Activated naive CD4-positive, alpha-beta T cell treated with anti-CD3 and anti-CD28 coated beads, Interleukin-2, amount 50 U/mL, for 24 hours (primary cell): Measurements from ENCODE around the gene LNX1.

Experiments used
- H3K27ac Mint-ChIP-seq: one replicate; pipeline ENCODE4 v1.8.0; 2021; ENCODE audit warnings: mild to moderate bottlenecking, mixed read lengths
- H3K27me3 Mint-ChIP-seq: one replicate; pipeline ENCODE4 v1.8.0; 2021; ENCODE audit warnings: mixed read lengths
- H3K36me3 Mint-ChIP-seq: one replicate; pipeline ENCODE4 v1.8.0; 2021; ENCODE audit warnings: mixed read lengths
- H3K4me1 Mint-ChIP-seq: one replicate; pipeline ENCODE4 v1.8.0; 2021; ENCODE audit warnings: mixed read lengths
- H3K4me3 Mint-ChIP-seq: one replicate; pipeline ENCODE4 v1.8.0; 2021; ENCODE audit warnings: mild to moderate bottlenecking, mixed read lengths
- H3K9me3 Mint-ChIP-seq: one replicate; pipeline ENCODE4 v1.8.0; 2021; ENCODE audit warnings: mixed read lengths

The LNX1 gene

DNA sequence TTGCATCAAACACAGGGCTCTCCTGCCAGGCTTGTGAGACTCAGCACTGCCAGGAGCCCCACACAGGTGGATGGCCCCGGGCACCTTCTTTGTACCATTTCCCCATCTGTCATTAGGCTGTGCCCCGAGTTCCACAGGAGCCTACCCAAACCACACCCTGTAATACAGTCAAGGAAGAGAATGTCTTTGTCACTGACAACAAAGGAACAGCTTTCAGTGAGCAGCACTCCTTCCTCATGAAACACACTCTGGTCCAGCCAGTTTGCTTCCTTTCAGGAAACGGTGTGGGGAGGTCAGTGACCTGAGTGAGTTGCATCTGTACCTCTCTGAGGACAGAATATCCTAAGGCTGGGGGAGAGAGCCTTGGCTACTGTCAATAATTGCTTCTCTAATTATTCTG, 53.7 kb downstream of the LNX1 start:
- H3K4me3 Mint-ChIP-seq: no peak overlapping the region
- no peaks in the 10 kb centered on the region for H3K36me3 Mint-ChIP-seq
- H3K9me3 Mint-ChIP-seq: no peaks in the 10 kb centered on the region
- H3K27me3 Mint-ChIP-seq: peaks cover 7% of the 10 kb centered on the region
- no peaks in the 10 kb centered on the region for H3K4me1 Mint-ChIP-seq
- no peak overlapping the region for H3K27ac Mint-ChIP-seq

GRCh38 chr4:53536328-53536727, 55.0 kb downstream of the LNX1 start:
- Mint-ChIP-seq H3K27me3 (peaks cover 7% of the 10 kb centered on the region), H3K4me3 (no peak overlapping the region), H3K27ac (no peak overlapping the region)

DNA sequence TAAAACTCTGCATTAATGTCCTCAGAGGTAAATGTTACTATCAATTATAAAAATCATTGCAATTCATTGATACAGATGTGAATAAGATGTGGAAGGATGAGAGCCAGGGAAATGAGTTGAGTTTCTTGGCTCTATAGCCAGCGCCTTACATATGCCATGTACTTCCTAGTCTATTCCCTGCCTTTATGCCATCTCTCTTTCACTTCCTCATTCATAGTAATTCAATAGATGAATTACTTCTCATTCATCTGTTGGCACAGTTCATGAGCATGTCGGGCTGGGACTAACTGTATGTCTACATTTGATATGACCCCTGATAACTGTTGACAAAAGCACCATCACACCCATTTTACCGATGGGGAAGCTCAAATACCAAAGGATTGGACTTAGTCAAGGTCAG, 55.7 kb downstream of the LNX1 start:
- Mint-ChIP-seq H3K27me3 (peaks cover 7% of the 10 kb centered on the region), H3K36me3 (no peaks in the 10 kb centered on the region), H3K4me3 (no peak overlapping the region), H3K9me3 (no peaks in the 10 kb centered on the region), H3K27ac (no peak overlapping the region), H3K4me1 (no peaks in the 10 kb centered on the region)

More at GRCh38 chr4:53536328-53536727, 55.0 kb downstream of the LNX1 start:
- Mint-ChIP-seq H3K36me3 (no peaks in the 10 kb centered on the region), H3K4me1 (no peaks in the 10 kb centered on the region), H3K9me3 (no peaks in the 10 kb centered on the region)

- Mint-ChIP-seq H3K4me3 (no peak overlapping the region), H3K27ac (no peak overlapping the region), H3K9me3 (no peaks in the 10 kb centered on the region), H3K27me3 (peaks cover 7% of the 10 kb centered on the region), H3K36me3 (no peaks in the 10 kb centered on the region), H3K4me1 (no peaks in the 10 kb centered on the region)
Measured at GRCh38 chr4:53534684-53535083, 56.6 kb downstream of the LNX1 start.

DNA sequence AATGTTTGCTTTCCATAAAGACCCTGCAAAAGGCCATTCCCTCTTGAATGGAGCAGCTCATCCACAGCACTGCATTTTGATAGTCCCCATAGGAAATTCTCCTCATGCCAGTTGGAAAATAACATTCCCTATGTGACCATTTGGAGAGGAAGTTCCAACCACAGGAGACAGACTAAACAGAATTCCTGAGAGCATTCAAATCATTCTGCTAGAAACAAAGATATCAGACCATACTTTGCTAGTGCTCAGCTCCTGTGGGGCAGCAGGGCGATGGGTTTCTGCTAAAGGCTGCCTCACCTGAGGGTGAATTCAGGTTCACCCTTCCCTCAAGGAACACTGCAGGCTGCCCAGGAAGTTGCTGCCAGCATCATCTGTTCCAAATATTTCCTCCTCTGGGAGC, 58.8 kb downstream of the LNX1 start:
- no peaks in the 10 kb centered on the region for H3K36me3 Mint-ChIP-seq
- no peak overlapping the region for H3K27ac Mint-ChIP-seq
- no peaks in the 10 kb centered on the region for H3K4me1 Mint-ChIP-seq
- peaks cover 10% of the 10 kb centered on the region for H3K27me3 Mint-ChIP-seq
- no peaks in the 10 kb centered on the region for H3K9me3 Mint-ChIP-seq
- no peak overlapping the region for H3K4me3 Mint-ChIP-seq

GRCh38 chr4:53531585-53532224, 59.6 kb downstream of the LNX1 start:
- no peak overlapping the region for H3K27ac Mint-ChIP-seq
- no peaks in the 10 kb centered on the region for H3K4me1 Mint-ChIP-seq
- H3K36me3 Mint-ChIP-seq: no peaks in the 10 kb centered on the region
- H3K4me3 Mint-ChIP-seq: no peak overlapping the region
- H3K27me3 Mint-ChIP-seq: peaks cover 5% of the 10 kb centered on the region
- H3K9me3 Mint-ChIP-seq: no peaks in the 10 kb centered on the region

DNA sequence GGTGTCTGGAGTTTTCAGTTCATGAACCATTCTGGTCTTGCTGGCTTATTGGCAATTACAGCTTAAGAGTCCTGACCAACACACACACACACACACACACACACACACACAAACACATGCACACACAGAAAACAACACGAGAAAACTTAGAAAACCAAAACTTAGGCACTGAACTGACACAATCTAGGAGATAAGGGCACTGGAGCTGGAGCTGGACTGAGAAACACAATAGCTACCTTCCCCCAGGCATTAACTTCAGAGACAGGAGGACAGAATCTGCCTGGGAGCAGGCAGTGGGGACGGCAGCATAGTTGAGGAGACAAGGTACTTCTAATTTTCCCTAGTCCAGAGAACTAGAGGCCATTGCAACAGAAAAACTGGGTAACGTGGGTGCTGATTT, 62.3 kb downstream of the LNX1 start:
- Mint-ChIP-seq H3K27ac (no peak overlapping the region), H3K4me3 (no peak overlapping the region), H3K36me3 (no peaks in the 10 kb centered on the region), H3K9me3 (no peaks in the 10 kb centered on the region), H3K27me3 (peaks cover 10% of the 10 kb centered on the region), H3K4me1 (no peaks in the 10 kb centered on the region)

DNA sequence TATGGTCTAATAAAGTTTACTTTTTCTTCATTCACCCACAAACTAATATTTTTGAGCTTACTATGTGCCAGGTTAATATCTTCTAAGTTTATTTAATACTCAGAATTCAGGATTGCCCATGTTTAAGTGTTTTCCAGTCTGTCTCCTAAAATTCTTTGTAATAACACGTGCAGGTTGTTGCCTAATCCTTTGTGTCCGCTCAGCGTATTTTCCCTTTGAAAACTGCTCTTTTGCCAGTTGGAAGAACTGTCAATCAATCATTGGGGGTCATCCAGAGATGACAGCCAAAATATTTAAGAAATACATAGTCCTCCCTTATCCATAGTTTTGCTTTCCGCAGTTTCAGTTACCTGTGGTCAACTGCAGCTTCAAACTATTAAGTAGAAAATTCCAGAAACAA, 63.4 kb downstream of the LNX1 start:
- no peaks in the 10 kb centered on the region for H3K36me3 Mint-ChIP-seq

GRCh38 chr4:53527326-53527725, 64.0 kb downstream of the LNX1 start:
- H3K4me3 Mint-ChIP-seq: no peak overlapping the region
- H3K9me3 Mint-ChIP-seq: no peaks in the 10 kb centered on the region
- H3K4me1 Mint-ChIP-seq: no peaks in the 10 kb centered on the region
- peaks cover 15% of the 10 kb centered on the region for H3K27me3 Mint-ChIP-seq
- H3K36me3 Mint-ChIP-seq: no peaks in the 10 kb centered on the region
- H3K27ac Mint-ChIP-seq: no peak overlapping the region

More for the DNA sequence above, 63.4 kb downstream of the LNX1 start:
- H3K27me3 Mint-ChIP-seq: peaks cover 13% of the 10 kb centered on the region
- H3K9me3 Mint-ChIP-seq: no peaks in the 10 kb centered on the region
- H3K27ac Mint-ChIP-seq: no peak overlapping the region
- H3K4me3 Mint-ChIP-seq: no peak overlapping the region
- no peaks in the 10 kb centered on the region for H3K4me1 Mint-ChIP-seq

GRCh38 chr4:53522334-53522733, 69.0 kb downstream of the LNX1 start:
- Mint-ChIP-seq H3K9me3 (no peaks in the 10 kb centered on the region), H3K27ac (no peak overlapping the region), H3K4me1 (no peaks in the 10 kb centered on the region), H3K4me3 (no peak overlapping the region), H3K36me3 (no peaks in the 10 kb centered on the region), H3K27me3 (peaks cover 10% of the 10 kb centered on the region)

GRCh38 chr4:53520116-53520515, 71.2 kb downstream of the LNX1 start:
- H3K4me1 Mint-ChIP-seq: no peaks in the 10 kb centered on the region
- no peak overlapping the region for H3K27ac Mint-ChIP-seq
- H3K4me3 Mint-ChIP-seq: no peak overlapping the region
- H3K36me3 Mint-ChIP-seq: no peaks in the 10 kb centered on the region
- no peaks in the 10 kb centered on the region for H3K9me3 Mint-ChIP-seq
- H3K27me3 Mint-ChIP-seq: peaks cover 5% of the 10 kb centered on the region

DNA sequence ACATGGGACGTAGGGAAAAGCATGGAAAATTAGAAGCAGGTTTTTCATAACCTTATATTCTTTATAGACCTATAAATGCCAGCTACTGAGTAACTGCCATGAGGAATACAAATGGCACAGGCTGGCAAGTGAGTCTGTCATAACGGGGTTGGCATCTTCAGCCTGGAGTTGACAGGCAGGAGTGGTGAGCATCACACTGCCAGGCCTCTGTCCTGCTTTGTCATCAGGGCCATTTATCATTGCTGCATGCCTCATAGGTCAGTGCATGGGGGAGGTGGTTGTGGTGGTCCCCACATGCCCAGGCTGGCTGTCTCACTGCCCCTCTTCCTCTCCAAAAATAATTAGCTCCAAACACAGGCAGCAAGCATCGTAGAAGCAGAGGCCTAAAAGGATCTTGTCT, 72.5 kb downstream of the LNX1 start:
- H3K4me1 Mint-ChIP-seq: no peaks in the 10 kb centered on the region
- no peaks in the 10 kb centered on the region for H3K9me3 Mint-ChIP-seq
- no peak overlapping the region for H3K27ac Mint-ChIP-seq
- no peaks in the 10 kb centered on the region for H3K36me3 Mint-ChIP-seq
- no peak overlapping the region for H3K4me3 Mint-ChIP-seq
- H3K27me3 Mint-ChIP-seq: peaks cover 4% of the 10 kb centered on the region

- Mint-ChIP-seq H3K27ac (no peak overlapping the region), H3K4me1 (no peaks in the 10 kb centered on the region), H3K9me3 (no peaks in the 10 kb centered on the region), H3K36me3 (no peaks in the 10 kb centered on the region), H3K4me3 (no peak overlapping the region), H3K27me3 (no peaks in the 10 kb centered on the region)
Measured at GRCh38 chr4:53515076-53515475, 76.2 kb downstream of the LNX1 start.

DNA sequence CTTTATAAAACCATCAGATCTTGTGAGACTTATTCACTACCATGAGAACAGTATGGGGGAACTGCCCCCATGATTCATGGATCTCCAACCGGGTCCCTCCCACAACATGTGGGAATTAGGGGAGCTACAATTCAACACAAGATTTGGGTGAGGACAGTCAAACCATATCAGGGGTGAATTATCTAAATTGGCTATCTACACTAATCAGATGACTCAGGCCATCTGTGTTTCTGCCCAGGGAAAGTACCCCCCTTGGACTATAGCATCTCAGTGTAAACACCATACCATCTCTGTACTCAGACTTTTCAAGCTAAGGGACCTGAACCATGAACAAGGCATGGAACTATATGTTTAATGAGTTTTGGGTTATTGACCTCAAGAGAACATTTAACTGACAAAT, 76.8 kb downstream of the LNX1 start:
- H3K9me3 Mint-ChIP-seq: no peaks in the 10 kb centered on the region
- no peaks in the 10 kb centered on the region for H3K27me3 Mint-ChIP-seq
- H3K27ac Mint-ChIP-seq: no peak overlapping the region
- no peaks in the 10 kb centered on the region for H3K36me3 Mint-ChIP-seq
- no peaks in the 10 kb centered on the region for H3K4me1 Mint-ChIP-seq
- no peak overlapping the region for H3K4me3 Mint-ChIP-seq

DNA sequence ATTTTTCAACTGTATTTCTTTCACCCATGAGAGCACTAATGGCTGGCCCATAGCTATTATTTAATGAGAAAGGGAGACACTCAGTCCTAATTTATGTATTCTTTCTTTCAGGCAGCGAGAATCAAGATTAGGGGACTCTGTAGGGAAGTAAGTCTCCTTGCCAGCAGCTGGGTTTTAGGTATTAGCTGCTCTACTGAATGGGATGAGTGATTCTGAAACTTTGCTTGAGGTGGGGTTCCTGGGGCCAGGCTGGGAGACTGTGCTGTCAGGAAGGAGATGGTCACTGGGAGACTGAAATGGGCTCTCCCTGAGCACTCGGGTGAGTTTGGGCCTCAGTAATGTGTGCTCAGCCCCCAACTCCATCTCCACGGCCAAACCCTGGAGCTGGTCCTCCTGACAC, 78.7 kb downstream of the LNX1 start:
- H3K4me1 Mint-ChIP-seq: no peaks in the 10 kb centered on the region
- H3K27me3 Mint-ChIP-seq: no peaks in the 10 kb centered on the region
- H3K27ac Mint-ChIP-seq: no peak overlapping the region
- no peak overlapping the region for H3K4me3 Mint-ChIP-seq
- H3K36me3 Mint-ChIP-seq: no peaks in the 10 kb centered on the region
- no peaks in the 10 kb centered on the region for H3K9me3 Mint-ChIP-seq

- no peaks in the 10 kb centered on the region for H3K27me3 Mint-ChIP-seq
- no peaks in the 10 kb centered on the region for H3K4me1 Mint-ChIP-seq
- H3K27ac Mint-ChIP-seq: no peak overlapping the region
- H3K9me3 Mint-ChIP-seq: no peaks in the 10 kb centered on the region
- H3K4me3 Mint-ChIP-seq: no peak overlapping the region
- no peaks in the 10 kb centered on the region for H3K36me3 Mint-ChIP-seq
Measured at GRCh38 chr4:53511014-53511413, 80.3 kb downstream of the LNX1 start.

GRCh38 chr4:53510321-53510720, 81.0 kb downstream of the LNX1 start:
- Mint-ChIP-seq H3K4me1 (no peaks in the 10 kb centered on the region), H3K27me3 (no peaks in the 10 kb centered on the region), H3K27ac (no peak overlapping the region), H3K4me3 (no peak overlapping the region), H3K36me3 (no peaks in the 10 kb centered on the region), H3K9me3 (no peaks in the 10 kb centered on the region)
